H1 (cell line): ENCODE data around the gene COL12A1. TPM values are rescaled to one million over a fixed set of nuclear protein-coding genes. Genes with fewer than 3 reads are reported as not detected.

Source experiments
- CTCF ChIA-PET: fragments of 300-600 bp; sonication (Branson Sonifier 250); formaldehyde crosslinking; loops from one replicate; lab custom pipeline; 2021; ENCODE audit not compliant: partially characterized antibody; lab: Charles Lee
- POLR2A ChIA-PET: fragments of 300-600 bp; sonication (Branson Sonifier 250); formaldehyde crosslinking; loops from one replicate; lab custom pipeline; 2021; ENCODE audit warnings: inconsistent platforms; ENCODE audit not compliant: partially characterized antibody; lab: Charles Lee
- DNase-seq, 2 experiments: peaks; one replicate each; pipeline versions ENCODE4 v3.0.0 to v3.0.0-alpha.2; 2010 to 2022; ENCODE audit warnings: low spot score in 2 of 2, low read depth in 1 of 2, mixed read lengths in 1 of 2
- FAIRE-seq: peaks from 2 replicates; lab custom pipeline; 2011; peaks lifted over from hg19 to GRCh38; lab: Jason Lieb, UNC
- H2AFZ ChIP-seq: 2 replicates; pipeline ENCODE4 v1.8.1; 2012; ENCODE audit warnings: low read length, inconsistent platforms
- H2AK5ac ChIP-seq: 2 replicates; pipeline ENCODE4 v1.6.1; 2013; ENCODE audit warnings: low read depth, low read length
- H2BK120ac ChIP-seq: replicated peaks from 2 replicates; pipeline ENCODE3; 2013; ENCODE audit warnings: low read depth, low read length, inconsistent platforms
- H2BK12ac ChIP-seq: 2 replicates; pipeline ENCODE4 v1.6.1; 2013; ENCODE audit warnings: low read depth, low read length
- H2BK15ac ChIP-seq: 2 replicates; pipeline ENCODE4 v1.6.1; 2013; ENCODE audit warnings: low read length
- H2BK20ac ChIP-seq: 2 replicates; pipeline ENCODE4 v1.6.1; 2013; ENCODE audit warnings: low read length
- H2BK5ac ChIP-seq: 2 replicates; pipeline ENCODE4 v1.6.1; 2013; ENCODE audit warnings: low read depth, low read length
- H3K14ac ChIP-seq: 2 replicates; pipeline ENCODE4 v1.6.1; 2013; ENCODE audit warnings: inconsistent platforms; ENCODE audit not compliant: insufficient read length
- H3K18ac ChIP-seq: 2 replicates; pipeline ENCODE4 v1.6.1; 2013; ENCODE audit warnings: low read length; ENCODE audit errors: extremely low read depth
- H3K23ac ChIP-seq: 2 replicates; pipeline ENCODE4 v1.6.1; 2013; ENCODE audit warnings: inconsistent platforms; ENCODE audit not compliant: insufficient read length
- H3K23me2 ChIP-seq: 2 replicates; pipeline ENCODE4 v1.6.1; 2013; ENCODE audit warnings: low read depth, low read length
- H3K27ac ChIP-seq: 2 replicates; pipeline ENCODE4 v1.6.1; 2011; ENCODE audit warnings: low read depth, low read length, inconsistent platforms
- H3K27me3 ChIP-seq, 4 experiments: replicated peaks in 1 of 4; 1 replicate in 1 of 4; 2 replicates in 3 of 4; pipeline versions ENCODE4 v1.6.1 to v1.8.1; 2011 to 2013; ENCODE audit warnings: low read length in 3 of 4, mild to moderate bottlenecking in 3 of 4, inconsistent platforms in 2 of 4, mixed read lengths in 2 of 4, moderate library complexity in 1 of 4; ENCODE audit not compliant: control insufficient read depth in 3 of 4, insufficient read depth in 3 of 4; ENCODE audit errors: extremely low read depth in 1 of 4
- H3K36me3 ChIP-seq, 4 experiments: 2 replicates each; pipeline versions ENCODE4 v1.6.1 to v1.8.1; 2011 to 2013; ENCODE audit warnings: mild to moderate bottlenecking in 4 of 4, low read length in 3 of 4, moderate library complexity in 2 of 4, control low read depth in 1 of 4, inconsistent platforms in 1 of 4; ENCODE audit not compliant: insufficient read depth in 4 of 4, control insufficient read depth in 2 of 4
- H3K4ac ChIP-seq: replicated peaks from 2 replicates; pipeline ENCODE3; 2013; ENCODE audit warnings: low read length, low read depth, mixed read lengths, inconsistent platforms; ENCODE audit not compliant: insufficient read length
- H3K4me1 ChIP-seq, 4 experiments: replicated peaks in 1 of 4; 1 replicate in 1 of 4; 2 replicates in 3 of 4; pipeline versions ENCODE4 v1.6.1 to v1.8.1; 2011 to 2013; ENCODE audit warnings: low read length in 3 of 4, inconsistent platforms in 2 of 4, mixed read lengths in 1 of 4; ENCODE audit not compliant: insufficient read depth in 4 of 4, control insufficient read depth in 3 of 4
- H3K4me2 ChIP-seq, 2 experiments: 2 replicates each; pipeline versions ENCODE4 v1.6.1 to v1.8.1; 2011 to 2013; ENCODE audit warnings: low read depth in 2 of 2, low read length in 2 of 2, control low read depth in 1 of 2, inconsistent platforms in 1 of 2, mild to moderate bottlenecking in 1 of 2; ENCODE audit not compliant: insufficient read depth in 1 of 2
- H3K4me3 ChIP-seq, 4 experiments: fragments of 200-600, 300-600 bp in 1 of 4; sonication (generic), shearing (Covaris generic), sonication (Bioruptor Twin) in 1 of 4; 2 replicates each; pipeline versions ENCODE4 v1.5.1 to v1.8.1; 2011 to 2016; ENCODE audit warnings: low read length in 4 of 4, low read depth in 3 of 4, control low read depth in 2 of 4, inconsistent platforms in 2 of 4, mild to moderate bottlenecking in 2 of 4, mixed read lengths in 1 of 4, moderate library complexity in 1 of 4; ENCODE audit not compliant: insufficient read depth in 2 of 4; ENCODE audit errors: extremely low read depth in 1 of 4
- H3K56ac ChIP-seq: replicated peaks from 2 replicates; pipeline ENCODE3; 2013; ENCODE audit warnings: low read depth, mild to moderate bottlenecking, mixed read lengths, low read length, inconsistent platforms; ENCODE audit not compliant: insufficient read length
- H3K79me1 ChIP-seq: 2 replicates; pipeline ENCODE4 v1.6.1; 2013; ENCODE audit warnings: low read depth, low read length, control low read depth
- H3K79me2 ChIP-seq, 2 experiments: 2 replicates each; pipeline versions ENCODE4 v1.6.1 to v1.8.1; 2012 to 2013; ENCODE audit warnings: low read length in 2 of 2, mild to moderate bottlenecking in 2 of 2, inconsistent platforms in 1 of 2; ENCODE audit not compliant: insufficient read depth in 2 of 2, control insufficient read depth in 1 of 2
- H3K9ac ChIP-seq, 4 experiments: replicated peaks in 1 of 4; 1 replicate in 1 of 4; 2 replicates in 3 of 4; pipeline versions ENCODE4 v1.6.1 to v1.8.1; 2011 to 2013; ENCODE audit warnings: low read depth in 3 of 4, low read length in 3 of 4, control low read depth in 2 of 4, mild to moderate bottlenecking in 2 of 4, moderate library complexity in 2 of 4, inconsistent platforms in 1 of 4; ENCODE audit errors: extremely low read depth in 1 of 4
- H3K9me3 ChIP-seq, 2 experiments: 2 replicates each; pipeline versions ENCODE4 v1.6.1 to v1.8.1; 2012 to 2013; ENCODE audit warnings: mild to moderate bottlenecking in 2 of 2, moderate library complexity in 2 of 2, control low read depth in 1 of 2, inconsistent platforms in 1 of 2, low read depth in 1 of 2, low read length in 1 of 2, mixed read lengths in 1 of 2; ENCODE audit not compliant: insufficient read depth in 2 of 2
- H4K20me1 ChIP-seq, 2 experiments: replicated peaks in 1 of 2; 2 replicates each; pipeline versions ENCODE3 to v1.8.1; 2011 to 2013; ENCODE audit warnings: inconsistent platforms in 2 of 2, low read length in 2 of 2, mild to moderate bottlenecking in 1 of 2; ENCODE audit not compliant: insufficient read depth in 2 of 2, control insufficient read depth in 1 of 2
- H4K5ac ChIP-seq: 2 replicates; pipeline ENCODE4 v1.6.1; 2013; ENCODE audit warnings: low read length, low read depth, mixed read lengths, inconsistent platforms; ENCODE audit not compliant: insufficient read length
- H4K8ac ChIP-seq: 2 replicates; pipeline ENCODE4 v1.8.0; 2013; ENCODE audit warnings: mild to moderate bottlenecking, moderate library complexity, low read length, inconsistent platforms; ENCODE audit not compliant: insufficient read depth; ENCODE audit errors: extremely low read depth
- H4K91ac ChIP-seq: replicated peaks from 2 replicates; pipeline ENCODE3; 2013; ENCODE audit warnings: low read length, mixed read lengths, inconsistent platforms; ENCODE audit not compliant: insufficient read length
- EP300 ChIP-seq, 2 experiments: IDR thresholded peaks; 1 replicate in 1 of 2; 2 replicates in 1 of 2; pipeline ENCODE4 v1.6.1; 2011 to 2012; ENCODE audit warnings: low read depth in 2 of 2, low read length in 2 of 2, mild to moderate bottlenecking in 2 of 2, borderline replicate concordance in 1 of 2, inconsistent platforms in 1 of 2, moderate library complexity in 1 of 2
- SIRT6 ChIP-seq: IDR thresholded peaks from one replicate; pipeline ENCODE4 v1.7.1; 2012; ENCODE audit warnings: low read length, inconsistent platforms
- polyA plus RNA-seq, 7 experiments: library from polyadenylated mRNA; depleted of rRNA in 3 of 7; stranded (reverse) in 5 of 7; unstranded in 2 of 7; fragments of >200 nt in 5 of 7; fragments of 200-250 nt in 2 of 7; gene quantifications; 1 replicate in 5 of 7; 2 replicates in 1 of 7; 4 replicates in 1 of 7; pipeline versions ENCODE4 v1.2.1 to v1.2.3, GENCODE V29; 2011 to 2013; ENCODE audit warnings: missing spikeins in 2 of 7, mixed read lengths in 2 of 7
- total RNA-seq: library from RNA; stranded (reverse); fragmentation: NEBNext Ultra II Directional; extraction: Animal tissue kit (Norgen Biotek cat#: 25700); gene quantifications from 2 replicates; pipeline ENCODE4 v1.2.1, GENCODE V29; 2021

The COL12A1 gene
- total and polyA plus RNA-seq, 2 of the 8 experiments (the other 6 are each of a cell fraction or from before 2014, with no cell fraction given): 1.4 to 4.7 TPM

DNA sequence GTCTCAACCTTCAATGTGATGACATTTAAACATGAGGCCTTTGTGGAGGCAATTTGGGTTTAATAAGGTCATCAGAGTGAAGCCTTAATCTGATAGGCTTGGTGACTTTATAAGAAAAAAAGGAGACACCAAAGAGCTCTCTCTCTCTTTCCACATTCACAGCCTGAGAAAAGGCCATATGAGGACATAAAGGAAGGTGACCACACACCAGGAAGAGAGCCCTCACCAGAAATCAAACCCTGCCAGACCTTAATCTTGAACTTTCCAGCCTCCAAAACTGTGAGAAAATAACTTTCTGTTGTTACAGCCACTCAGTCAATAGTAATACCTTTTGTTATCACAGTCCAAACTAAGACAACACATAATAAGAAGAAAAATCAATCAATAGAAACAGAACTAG, 47.7 kb downstream of the COL12A1 start:
- H2AFZ ChIP-seq: no peak overlapping the region
- H3K9ac ChIP-seq: no peak overlapping the region
- no peak overlapping the region for H3K27ac ChIP-seq
- no peak overlapping the region for H3K23ac ChIP-seq
- H3K27me3 ChIP-seq: no peaks in the 10 kb centered on the region
- no peak overlapping the region for H3K18ac ChIP-seq
- H4K8ac ChIP-seq: no peak overlapping the region
- H3K79me2 ChIP-seq: no peaks in the 10 kb centered on the region
- no peak overlapping the region for H2BK12ac ChIP-seq
- H3K4me1 ChIP-seq: no peaks in the 10 kb centered on the region
- no peak overlapping the region for H3K4me2 ChIP-seq
- H4K20me1 ChIP-seq: no peaks in the 10 kb centered on the region
- no peaks in the 10 kb centered on the region for H3K23me2 ChIP-seq
- no peak overlapping the region for H3K4me3 ChIP-seq
- DNase-seq: no peak
- H2BK15ac ChIP-seq: no peak overlapping the region
- no peak overlapping the region for H2BK120ac ChIP-seq
- H3K4ac ChIP-seq: no peak overlapping the region
- FAIRE-seq: no peak
- H2BK20ac ChIP-seq: no peak overlapping the region
- H4K5ac ChIP-seq: no peak overlapping the region
- no peaks in the 10 kb centered on the region for H3K9me3 ChIP-seq
- H3K56ac ChIP-seq: no peak overlapping the region
- no peaks in the 10 kb centered on the region for H3K36me3 ChIP-seq
- POLR2A ChIA-PET: interaction anchor here (0.6 kb wide), 1 partner anchor 1695 kb away, joined by 3 read pairs; no protein-coding TSS in a partner anchor
- H2BK5ac ChIP-seq: no peak overlapping the region
- H2AK5ac ChIP-seq: no peak overlapping the region
- CTCF ChIA-PET: interaction anchor here (1.0 kb wide), 1 partner anchor 46 kb away, joined by 3 read pairs; no protein-coding TSS in a partner anchor
- H4K91ac ChIP-seq: no peak overlapping the region
- TF ChIP-seq EP300 (IDR thresholded peaks at IDR 0.05; ENCODE audit: borderline replicate concordance in 1 of 2, low read depth in 2 of 2, low read length in 2 of 2) (no peak), SIRT6 (no peak)
- H3K79me1 ChIP-seq: no peaks in the 10 kb centered on the region
- H3K14ac ChIP-seq: no peak overlapping the region
